Activated CD8-positive, alpha-beta T cell treated with anti-CD3 and anti-CD28 coated beads for 36 hours (primary cell): ENCODE results near the gene TAC4. TPM values are rescaled to one million over a fixed set of nuclear protein-coding genes. Genes with fewer than 3 reads are reported as not detected.

Experiments
- ATAC-seq: fragments of 200-7000 bp; cut with Tn5 transposase; one replicate; pipeline ENCODE4 v1.10.0; 2021; ENCODE audit warnings: mild to moderate bottlenecking, moderate library complexity
- CTCF ChIA-PET: fragments of 350-600 bp; sonication (Branson Sonifier 250); formaldehyde crosslinking; loops from one replicate; lab custom pipeline; 2021; ENCODE audit warnings: antibody characterized with exemption; lab: Charles Lee
- POLR2A ChIA-PET: fragments of 350-600 bp; sonication (Branson Sonifier 250); formaldehyde crosslinking; loops from one replicate; lab custom pipeline; 2021; ENCODE audit warnings: antibody characterized with exemption; lab: Charles Lee
- DNase-seq: peaks from one replicate; pipeline ENCODE4 v3.0.0-alpha.2; 2020
- H3K27ac Mint-ChIP-seq: one replicate; pipeline ENCODE4 v1.8.0; 2021; ENCODE audit warnings: mild to moderate bottlenecking, mixed read lengths
- H3K27me3 Mint-ChIP-seq: one replicate; pipeline ENCODE4 v1.8.0; 2021; ENCODE audit warnings: mixed read lengths
- H3K36me3 Mint-ChIP-seq: one replicate; pipeline ENCODE4 v1.8.0; 2021; ENCODE audit warnings: low read depth, mixed read lengths
- H3K4me1 Mint-ChIP-seq: one replicate; pipeline ENCODE4 v1.8.0; 2021; ENCODE audit warnings: low read depth, mixed read lengths
- H3K4me3 Mint-ChIP-seq: one replicate; pipeline ENCODE4 v1.8.0; 2021; ENCODE audit warnings: mild to moderate bottlenecking, moderate library complexity, mixed read lengths
- H3K9me3 Mint-ChIP-seq: one replicate; pipeline ENCODE4 v1.8.0; 2021; ENCODE audit warnings: mixed read lengths
- CTCF ChIP-seq: fragments of 200-600 bp; IDR thresholded peaks from one replicate; pipeline ENCODE4 v1.8.0; 2022; ENCODE audit warnings: antibody characterized with exemption, mild to moderate bottlenecking
- intact Hi-C: fragments of 100-400 bp; cut with micrococcal nuclease; formaldehyde crosslinking; loops from one replicate; pipeline ENCODE4 v1.10.0; 2022
- total RNA-seq, 2 experiments: library from RNA; stranded (reverse); gene quantifications; one replicate each; pipeline ENCODE4 v1.2.3, GENCODE V29; 2021

The TAC4 gene
- total RNA-seq, 2 experiments from 2014 or later, result not detected

- TF ChIP-seq CTCF, result no peak
- ChIA-PET POLR2A (no interaction called here), CTCF (interaction anchor here (1.1 kb wide), 1 partner anchor 126 kb away, joined by 3 read pairs; no protein-coding TSS in a partner anchor)
- intact Hi-C loops, result no loop called here
- no peaks in the 10 kb centered on the region for H3K36me3 Mint-ChIP-seq
- H3K27me3 Mint-ChIP-seq, result no peaks in the 10 kb centered on the region
- no peaks in the 10 kb centered on the region for H3K9me3 Mint-ChIP-seq
- no peak overlapping the region for H3K4me3 Mint-ChIP-seq
- H3K27ac Mint-ChIP-seq, result no peak overlapping the region
- H3K4me1 Mint-ChIP-seq, result peaks cover 17% of the 10 kb centered on the region
- DNase-seq (no peak), ATAC-seq (no peak)
Measured at GRCh38 chr17:49870298-49870697, 22.4 kb upstream of the TAC4 start.

GRCh38 chr17:49869038-49869374 lies 21.1 kb upstream of the TAC4 start:
- H3K4me1 Mint-ChIP-seq, result peaks cover 17% of the 10 kb centered on the region
- no peaks in the 10 kb centered on the region for H3K9me3 Mint-ChIP-seq
- H3K36me3 Mint-ChIP-seq, result no peaks in the 10 kb centered on the region
- intact Hi-C loops, result no loop called here
- no peak for TF ChIP-seq CTCF
- no peak overlapping the region for H3K4me3 Mint-ChIP-seq
- H3K27me3 Mint-ChIP-seq, result no peaks in the 10 kb centered on the region
- ATAC-seq, result no peak
- no peak for DNase-seq
- H3K27ac Mint-ChIP-seq, result no peak overlapping the region
- ChIA-PET CTCF (interaction anchor here (1.1 kb wide), 1 partner anchor 130 kb away, joined by 3 read pairs; no protein-coding TSS in a partner anchor), POLR2A (no interaction called here)

GRCh38 chr17:49866882-49867413 lies 19.1 kb upstream of the TAC4 start:
- no peak for TF ChIP-seq CTCF

GRCh38 chr17:49866019-49866380 lies 18.1 kb upstream of the TAC4 start:
- ATAC-seq, result no peak
- no peak for DNase-seq
- Mint-ChIP-seq H3K4me3 (no peak overlapping the region), H3K27ac (no peak overlapping the region), H3K4me1 (peaks cover 4% of the 10 kb centered on the region), H3K36me3 (no peaks in the 10 kb centered on the region), H3K27me3 (peaks cover 2% of the 10 kb centered on the region), H3K9me3 (no peaks in the 10 kb centered on the region)
- ChIA-PET POLR2A (interaction anchor here (1.4 kb wide), 1 partner anchor 86 kb away, joined by 4 read pairs; no protein-coding TSS in a partner anchor), CTCF (interaction anchor here (11.8 kb wide), 1 partner anchor 132 kb away, joined by 172 read pairs; no protein-coding TSS in a partner anchor)
- no peak for TF ChIP-seq CTCF
- intact Hi-C loops, result no loop called here

More at GRCh38 chr17:49866882-49867413, 19.1 kb upstream of the TAC4 start:
- Mint-ChIP-seq H3K9me3 (no peaks in the 10 kb centered on the region), H3K27me3 (peaks cover 2% of the 10 kb centered on the region), H3K4me3 (no peak overlapping the region), H3K27ac (no peak overlapping the region), H3K4me1 (peaks cover 2% of the 10 kb centered on the region), H3K36me3 (no peaks in the 10 kb centered on the region)
- CTCF ChIA-PET, result no interaction called here
- POLR2A ChIA-PET, result interaction anchor here (1.4 kb wide), 1 partner anchor 86 kb away, joined by 4 read pairs; no protein-coding TSS in a partner anchor
- DNase-seq, result no peak
- ATAC-seq, result no peak
- intact Hi-C loops, result no loop called here

GRCh38 chr17:49862781-49863331 lies 15.0 kb upstream of the TAC4 start:
- H3K27me3 Mint-ChIP-seq, result peaks cover 2% of the 10 kb centered on the region
- no peaks in the 10 kb centered on the region for H3K36me3 Mint-ChIP-seq
- no peaks in the 10 kb centered on the region for H3K9me3 Mint-ChIP-seq
- DNase-seq, result no peak
- ATAC-seq, result no peak
- intact Hi-C loops, result no loop called here
- H3K4me3 Mint-ChIP-seq, result no peak overlapping the region
- CTCF ChIA-PET, result interaction anchor here (1.3 to 11.8 kb wide), 5 partner anchors 9 to 139 kb away, joined by 3 to 172 read pairs (median 4); no protein-coding TSS in a partner anchor
- no peak overlapping the region for H3K27ac Mint-ChIP-seq
- TF ChIP-seq CTCF, result no peak
- H3K4me1 Mint-ChIP-seq, result peaks cover 5% of the 10 kb centered on the region
- POLR2A ChIA-PET, result no interaction called here
